Neural crest cell (in vitro differentiated cells): Measurements from ENCODE around the gene PWWP2B. TPM values are rescaled to one million over a fixed set of nuclear protein-coding genes. Genes with fewer than 3 reads are reported as not detected.

ENCODE experiments used
- DNase-seq: peaks from one replicate; pipeline ENCODE4 v3.0.0; 2021; ENCODE audit warnings: low read depth, mixed read lengths, low spot score
- H3K27ac Mint-ChIP-seq: one replicate; pipeline ENCODE4 v1.8.0; 2021; ENCODE audit warnings: mild to moderate bottlenecking, mixed read lengths; ENCODE audit not compliant: unreplicated experiment
- H3K27me3 Mint-ChIP-seq: 2 replicates; pipeline ENCODE4 v1.8.0; 2021; ENCODE audit warnings: low read depth, mild to moderate bottlenecking, mixed read lengths
- H3K36me3 Mint-ChIP-seq: 2 replicates; pipeline ENCODE4 v1.8.0; 2021; ENCODE audit warnings: low read depth, mild to moderate bottlenecking, mixed read lengths
- H3K4me1 Mint-ChIP-seq: 2 replicates; pipeline ENCODE4 v1.8.0; 2021; ENCODE audit warnings: mixed read lengths
- H3K4me3 Mint-ChIP-seq: one replicate; pipeline ENCODE4 v1.8.0; 2021; ENCODE audit warnings: mild to moderate bottlenecking, mixed read lengths
- H3K9me3 Mint-ChIP-seq: 2 replicates; pipeline ENCODE4 v1.8.0; 2021; ENCODE audit warnings: mixed read lengths
- total RNA-seq: library from RNA; stranded (reverse); gene quantifications from 2 replicates; pipeline ENCODE4 v1.2.1, GENCODE V29; 2021
- TF ChIP-seq, protein P1 (sequence below): fragments of 200-600 bp; sonication (generic); conservative IDR thresholded peaks from 2 replicates; pipeline ENCODE4 v1.5.0; 2021; ENCODE audit warnings: antibody characterized with exemption, mild to moderate bottlenecking

The PWWP2B gene
- total RNA-seq, 1 donor from 2014 or later = 14.2 TPM

DNA sequence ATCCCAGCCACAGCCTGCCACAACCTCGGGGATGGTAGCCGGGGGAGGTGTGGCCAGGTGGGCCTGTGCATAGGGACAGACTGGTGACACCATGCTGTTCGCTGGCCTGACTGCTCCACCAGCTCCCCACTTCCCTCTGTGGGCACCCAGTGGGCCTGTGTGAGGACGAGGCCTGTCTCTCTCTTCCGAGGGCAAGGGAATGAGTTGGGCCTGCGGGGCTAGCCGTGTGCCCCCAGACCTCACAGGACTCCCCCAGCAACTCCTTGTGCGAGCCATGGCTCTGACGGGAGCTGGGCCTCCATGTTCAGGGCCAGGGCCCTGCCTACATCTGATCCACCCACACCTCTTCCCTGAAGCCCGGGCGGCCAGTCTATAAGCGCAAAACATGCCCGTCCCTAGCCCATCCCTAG lies 40.5 kb downstream of the PWWP2B start:
- H3K36me3 Mint-ChIP-seq = no peaks in the 10 kb centered on the region
- TF ChIP-seq, protein P1, sequence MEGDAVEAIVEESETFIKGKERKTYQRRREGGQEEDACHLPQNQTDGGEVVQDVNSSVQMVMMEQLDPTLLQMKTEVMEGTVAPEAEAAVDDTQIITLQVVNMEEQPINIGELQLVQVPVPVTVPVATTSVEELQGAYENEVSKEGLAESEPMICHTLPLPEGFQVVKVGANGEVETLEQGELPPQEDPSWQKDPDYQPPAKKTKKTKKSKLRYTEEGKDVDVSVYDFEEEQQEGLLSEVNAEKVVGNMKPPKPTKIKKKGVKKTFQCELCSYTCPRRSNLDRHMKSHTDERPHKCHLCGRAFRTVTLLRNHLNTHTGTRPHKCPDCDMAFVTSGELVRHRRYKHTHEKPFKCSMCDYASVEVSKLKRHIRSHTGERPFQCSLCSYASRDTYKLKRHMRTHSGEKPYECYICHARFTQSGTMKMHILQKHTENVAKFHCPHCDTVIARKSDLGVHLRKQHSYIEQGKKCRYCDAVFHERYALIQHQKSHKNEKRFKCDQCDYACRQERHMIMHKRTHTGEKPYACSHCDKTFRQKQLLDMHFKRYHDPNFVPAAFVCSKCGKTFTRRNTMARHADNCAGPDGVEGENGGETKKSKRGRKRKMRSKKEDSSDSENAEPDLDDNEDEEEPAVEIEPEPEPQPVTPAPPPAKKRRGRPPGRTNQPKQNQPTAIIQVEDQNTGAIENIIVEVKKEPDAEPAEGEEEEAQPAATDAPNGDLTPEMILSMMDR = no peak
- no peak overlapping the region for H3K27ac Mint-ChIP-seq
- H3K9me3 Mint-ChIP-seq = no peaks in the 10 kb centered on the region
- no peak for DNase-seq
- peaks cover 13% of the 10 kb centered on the region for H3K4me1 Mint-ChIP-seq
- no peak overlapping the region for H3K4me3 Mint-ChIP-seq
- no peaks in the 10 kb centered on the region for H3K27me3 Mint-ChIP-seq

DNA sequence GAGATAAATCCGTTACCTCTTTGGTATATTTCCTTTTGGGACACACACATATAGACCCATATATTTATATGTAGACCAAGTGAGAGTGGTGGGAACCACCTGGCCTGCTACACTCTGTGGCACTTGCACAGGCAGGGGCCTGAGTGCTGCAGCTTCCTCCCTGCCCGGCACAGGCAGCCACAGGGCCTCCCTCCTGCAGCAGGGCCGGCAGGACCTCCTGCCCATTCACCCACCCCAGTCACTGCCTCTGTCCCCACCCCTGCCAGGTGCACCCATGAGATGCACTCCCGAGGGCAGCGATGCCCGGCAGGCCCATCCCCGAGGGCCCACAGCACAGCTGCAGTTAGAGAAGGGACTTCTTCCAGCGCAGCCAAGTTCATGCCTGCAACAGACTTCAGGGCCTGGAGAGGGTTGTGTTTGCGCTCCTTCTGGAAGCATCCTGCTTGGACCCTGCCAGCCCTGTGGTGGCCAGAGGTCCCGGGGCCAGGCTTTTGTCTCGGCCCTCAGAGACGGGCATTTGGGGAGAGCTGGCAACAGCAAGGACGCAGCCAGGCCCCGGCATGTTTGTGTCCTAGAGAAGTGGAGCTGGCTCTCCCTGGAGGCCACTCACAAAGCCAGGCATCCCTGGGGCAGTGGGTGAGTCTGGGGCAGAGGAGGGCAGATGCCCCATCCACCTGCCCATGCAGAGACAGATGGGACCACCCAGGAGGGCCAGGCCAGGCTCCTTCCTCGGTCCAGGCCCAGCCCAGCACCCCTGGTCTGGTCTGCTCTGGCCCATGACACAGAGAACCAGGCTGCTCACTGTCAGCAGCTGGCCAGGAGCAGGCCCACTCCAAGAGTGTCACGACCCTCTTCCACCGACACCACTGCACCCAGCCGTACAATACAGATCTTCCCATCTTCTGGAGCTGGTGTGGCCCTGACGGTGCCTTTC lies 41.4 kb downstream of the PWWP2B start:
- no peak overlapping the region for H3K4me3 Mint-ChIP-seq
- TF ChIP-seq, protein P1 = no peak
- DNase-seq = no peak
- H3K4me1 Mint-ChIP-seq = peaks cover 13% of the 10 kb centered on the region
- no peaks in the 10 kb centered on the region for H3K36me3 Mint-ChIP-seq
- H3K9me3 Mint-ChIP-seq = no peaks in the 10 kb centered on the region
- peak overlapping the region; percentile 68 for H3K27ac Mint-ChIP-seq
- H3K27me3 Mint-ChIP-seq = no peaks in the 10 kb centered on the region

DNA sequence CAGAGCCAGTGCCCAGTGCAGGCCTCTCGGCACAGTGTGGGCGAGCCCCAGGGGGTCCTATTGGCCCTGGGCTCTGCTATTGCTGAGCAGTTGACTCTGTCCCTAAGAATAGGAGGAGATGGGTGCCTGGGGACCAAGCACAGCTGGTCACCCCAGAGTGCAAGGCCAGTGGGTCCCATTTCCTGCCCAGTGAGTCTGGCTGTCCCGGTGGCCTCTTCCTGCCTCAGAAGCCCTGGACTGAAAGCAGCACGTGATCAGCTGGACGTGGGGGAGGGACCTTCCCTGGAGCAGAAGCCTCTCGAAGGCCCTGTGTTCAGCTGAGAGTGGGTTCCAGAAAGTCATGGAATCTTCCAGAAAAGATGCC lies 42.0 kb downstream of the PWWP2B start:
- no peaks in the 10 kb centered on the region for H3K36me3 Mint-ChIP-seq
- peak overlapping the region; percentile 68 for H3K27ac Mint-ChIP-seq
- peaks cover 13% of the 10 kb centered on the region for H3K4me1 Mint-ChIP-seq
- no peak for DNase-seq
- no peaks in the 10 kb centered on the region for H3K9me3 Mint-ChIP-seq
- H3K4me3 Mint-ChIP-seq = no peak overlapping the region
- no peaks in the 10 kb centered on the region for H3K27me3 Mint-ChIP-seq
- TF ChIP-seq, protein P1 = no peak

DNA sequence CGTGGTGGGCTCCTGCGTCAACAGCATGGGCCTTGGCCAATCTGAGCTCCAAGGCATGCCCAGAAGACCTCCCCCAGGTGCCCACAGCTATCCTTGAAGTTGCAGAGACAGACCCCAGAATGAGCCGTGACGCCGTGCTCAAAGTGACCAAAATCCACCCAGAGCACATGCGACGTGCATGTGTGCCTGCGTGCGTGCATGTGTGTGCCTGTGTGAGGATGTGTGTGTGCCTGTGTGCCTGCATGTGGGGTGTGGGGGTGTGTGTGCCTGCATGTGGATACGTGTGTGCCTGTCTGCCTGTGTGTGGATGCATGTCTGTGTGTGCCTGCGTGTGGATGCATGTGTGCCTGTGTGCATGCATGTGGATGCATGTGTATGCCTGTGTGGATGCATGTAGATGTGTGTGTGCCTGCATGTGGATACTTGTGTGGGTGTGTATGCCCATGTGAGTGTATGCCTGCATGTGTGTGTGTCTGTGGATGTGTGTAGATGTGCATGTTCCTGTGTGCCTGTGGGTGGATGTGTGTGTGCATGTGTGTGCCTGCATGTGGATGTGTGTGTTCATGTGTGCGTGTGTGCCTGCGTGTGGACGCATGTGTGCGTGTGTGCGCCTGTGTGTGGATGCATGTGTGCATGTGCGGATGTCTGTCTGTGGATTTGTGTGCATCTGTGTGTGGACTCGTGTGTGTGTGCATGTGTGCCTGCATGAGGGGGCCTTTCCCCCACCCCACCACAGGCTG lies 42.6 kb downstream of the PWWP2B start:
- Mint-ChIP-seq H3K4me3 (no peak overlapping the region), H3K27me3 (no peaks in the 10 kb centered on the region), H3K9me3 (no peaks in the 10 kb centered on the region), H3K27ac (peak overlapping the region; percentile 98), H3K4me1 (peaks cover 13% of the 10 kb centered on the region), H3K36me3 (no peaks in the 10 kb centered on the region)
- DNase-seq = no peak
- TF ChIP-seq, protein P1 = no peak

DNA sequence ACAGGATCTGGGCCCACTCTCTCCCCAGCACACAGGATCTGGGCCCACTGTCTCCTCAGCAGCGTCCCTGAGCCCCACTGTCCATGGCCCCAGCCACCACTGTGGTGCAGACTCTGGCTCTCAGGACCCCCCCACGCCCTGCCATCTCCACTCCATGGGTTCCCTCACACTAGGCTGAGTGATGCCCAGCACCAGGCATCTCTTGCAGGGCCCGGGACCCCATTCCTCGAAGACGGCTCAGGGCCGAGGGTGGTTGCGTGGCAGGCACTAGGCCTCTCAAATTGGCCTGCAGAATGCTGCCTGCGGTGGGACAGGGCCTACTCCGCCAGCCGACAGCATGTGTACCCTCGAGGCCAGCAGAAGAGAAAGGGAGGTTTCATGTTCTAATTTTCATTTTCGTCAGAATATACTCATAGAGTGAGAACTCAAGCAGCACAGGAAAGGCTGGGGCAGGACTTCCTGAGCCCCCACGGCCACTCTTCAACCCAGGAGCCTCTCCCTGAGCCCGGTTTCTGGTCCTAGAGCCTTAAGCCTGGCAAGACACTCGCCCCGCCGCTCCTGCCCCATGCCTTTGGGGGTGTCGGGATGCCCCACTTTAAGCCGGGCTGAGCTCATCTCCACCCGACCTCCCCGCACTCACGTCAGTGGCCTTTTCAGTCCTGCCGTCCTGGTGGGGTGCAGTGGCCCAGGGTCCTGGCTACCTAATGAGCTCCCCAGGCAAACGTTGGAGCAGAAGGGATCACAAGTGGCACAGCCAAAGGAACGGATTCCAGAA lies 44.0 kb downstream of the PWWP2B start:
- Mint-ChIP-seq H3K4me3 (no peak overlapping the region), H3K36me3 (no peaks in the 10 kb centered on the region), H3K4me1 (peaks cover 18% of the 10 kb centered on the region), H3K27me3 (no peaks in the 10 kb centered on the region), H3K27ac (peak overlapping the region; percentile 35), H3K9me3 (no peaks in the 10 kb centered on the region)
- TF ChIP-seq, protein P1 = no peak
- DNase-seq = no peak
